IMR-90 (cell line): ENCODE measurements around the gene STAG2. TPM values are rescaled to one million over a fixed set of nuclear protein-coding genes. Genes with fewer than 3 reads are reported as not detected.
A peak's percentile ranks its signal among the peaks of the same experiment; 100 is the strongest.

Experiments
- ATAC-seq: fragments of 200-7000 bp; cut with Tn5 transposase; 2 replicates; pipeline ENCODE4 v1.9.1; 2020; ENCODE audit warnings: low read depth, mild to moderate bottlenecking, moderate library complexity
- BruUV-seq: library from RNA; stranded (reverse); fragments of 400-500 nt; replicated peaks from 2 replicates; lab custom pipeline; 2021; lab: Mats Ljungman, UMichigan
- CTCF ChIA-PET: fragments of 300-600 bp; formaldehyde crosslinking; extraction: SDS; loops from one replicate; lab custom pipeline; 2021; ENCODE audit warnings: antibody characterized with exemption; lab: Yijun Ruan, JAX
- POLR2A ChIA-PET: fragments of 300-600 bp; sonication (Branson Sonifier 250); formaldehyde crosslinking; loops from one replicate; lab custom pipeline; 2022; ENCODE audit warnings: antibody characterized with exemption; ENCODE audit not compliant: unreplicated experiment; lab: Charles Lee
- DNase-seq: peaks from one replicate; pipeline ENCODE4 v3.0.0; 2013
- H2AFZ ChIP-seq: replicated peaks from 2 replicates; pipeline ENCODE3; 2013; ENCODE audit warnings: low read length, mild to moderate bottlenecking; ENCODE audit not compliant: poor library complexity
- H2AK5ac ChIP-seq: 2 replicates; pipeline ENCODE4 v1.6.1; 2013; ENCODE audit warnings: low read depth, low read length, inconsistent platforms
- H2AK9ac ChIP-seq: replicated peaks from 2 replicates; pipeline ENCODE3; 2013; ENCODE audit warnings: mild to moderate bottlenecking, low read depth, low read length, moderate library complexity; ENCODE audit not compliant: poor library complexity
- H2BK120ac ChIP-seq: 2 replicates; pipeline ENCODE4 v1.6.1; 2013; ENCODE audit warnings: low read depth, low read length, inconsistent platforms
- H2BK15ac ChIP-seq: 3 replicates; pipeline ENCODE4 v1.6.1; 2013; ENCODE audit warnings: low read depth, low read length, inconsistent platforms
- H2BK20ac ChIP-seq: 2 replicates; pipeline ENCODE4 v1.6.1; 2013; ENCODE audit warnings: low read depth, mild to moderate bottlenecking, inconsistent platforms, low read length, moderate library complexity
- H2BK5ac ChIP-seq: 2 replicates; pipeline ENCODE4 v1.6.1; 2013; ENCODE audit warnings: mild to moderate bottlenecking, low read depth, low read length, inconsistent platforms; ENCODE audit not compliant: poor library complexity, severe bottlenecking
- H3K14ac ChIP-seq: replicated peaks from 2 replicates; pipeline ENCODE4 v1.6.1; 2013; ENCODE audit warnings: low read depth, low read length, inconsistent platforms
- H3K18ac ChIP-seq: 2 replicates; pipeline ENCODE4 v1.6.1; 2013; ENCODE audit warnings: low read depth, low read length, control low read depth
- H3K23ac ChIP-seq: 2 replicates; pipeline ENCODE4 v1.6.1; 2013; ENCODE audit warnings: low read depth, low read length, inconsistent platforms
- H3K27ac ChIP-seq: 2 replicates; pipeline ENCODE4 v1.5.1; 2013; ENCODE audit warnings: mild to moderate bottlenecking, control low read depth, low read length; ENCODE audit not compliant: insufficient read depth
- H3K27me3 ChIP-seq: 2 replicates; pipeline ENCODE4 v1.6.1; 2013; ENCODE audit warnings: low read length; ENCODE audit not compliant: control insufficient read depth, insufficient read depth
- H3K36me3 ChIP-seq: 2 replicates; pipeline ENCODE4 v1.6.1; 2013; ENCODE audit warnings: low read length, mixed read lengths; ENCODE audit not compliant: control insufficient read depth, insufficient read depth
- H3K4ac ChIP-seq: 2 replicates; pipeline ENCODE4 v1.6.1; 2013; ENCODE audit warnings: low read depth, low read length, inconsistent platforms
- H3K4me1 ChIP-seq: 2 replicates; pipeline ENCODE4 v1.6.1; 2013; ENCODE audit warnings: low read length, mixed read lengths; ENCODE audit not compliant: control insufficient read depth, insufficient read depth
- H3K4me2 ChIP-seq: 2 replicates; pipeline ENCODE4 v1.6.1; 2013; ENCODE audit warnings: low read depth, mild to moderate bottlenecking, control low read depth, low read length, moderate library complexity
- H3K4me3 ChIP-seq: 2 replicates; pipeline ENCODE4 v1.5.1; 2013; ENCODE audit warnings: low read depth, mild to moderate bottlenecking, control low read depth, low read length, moderate library complexity; ENCODE audit not compliant: insufficient read depth
- H3K56ac ChIP-seq: 2 replicates; pipeline ENCODE4 v1.6.1; 2013; ENCODE audit warnings: low read length, inconsistent platforms; ENCODE audit not compliant: insufficient read depth; ENCODE audit errors: extremely low read depth
- H3K79me1 ChIP-seq, 2 experiments: 2 replicates each; pipeline ENCODE4 v1.6.1; 2013; ENCODE audit warnings: low read length in 2 of 2, inconsistent platforms in 1 of 2, low read depth in 1 of 2
- H3K9ac ChIP-seq: 2 replicates; pipeline ENCODE4 v1.6.1; 2013; ENCODE audit warnings: low read depth, low read length, control low read depth
- H3K9me1 ChIP-seq: 2 replicates; pipeline ENCODE4 v1.6.1; 2013; ENCODE audit warnings: low read length, inconsistent platforms; ENCODE audit not compliant: insufficient read depth
- H3K9me3 ChIP-seq: 2 replicates; pipeline ENCODE4 v1.6.1; 2013; ENCODE audit warnings: low read length; ENCODE audit not compliant: control insufficient read depth, insufficient read depth
- H4K20me1 ChIP-seq: 2 replicates; pipeline ENCODE4 v1.6.1; 2013; ENCODE audit warnings: low read length, inconsistent platforms; ENCODE audit not compliant: insufficient read depth
- H4K5ac ChIP-seq: 2 replicates; pipeline ENCODE4 v1.6.1; 2013; ENCODE audit warnings: mild to moderate bottlenecking, low read depth, low read length, control low read depth
- H4K8ac ChIP-seq, 2 experiments: 2 replicates each; pipeline ENCODE4 v1.6.1; 2013; ENCODE audit warnings: low read depth in 2 of 2, low read length in 2 of 2, control low read depth in 1 of 2, inconsistent platforms in 1 of 2
- H4K91ac ChIP-seq: 2 replicates; pipeline ENCODE4 v1.6.1; 2013; ENCODE audit warnings: low read depth, low read length, inconsistent platforms; ENCODE audit not compliant: insufficient read depth
- MXI1 ChIP-seq: IDR thresholded peaks from 2 replicates; pipeline ENCODE4 v1.6.1; 2012; ENCODE audit warnings: low read depth, mild to moderate bottlenecking, low read length, moderate library complexity, borderline replicate concordance
- WGBS, 2 experiments: methylation state at CpG; one replicate each; pipeline versions ENCODE4 v1.1.5 to v1.1.7; 2013; ENCODE audit warnings: missing lambda C conversion rate in 2 of 2; ENCODE audit not compliant: insufficient read length in 1 of 2; ENCODE audit errors: extremely low coverage in 2 of 2; 5-methylcytosine and 5-hydroxymethylcytosine counted together
- dilution Hi-C: fragments of 300-500 bp; cut with HindIII; formaldehyde crosslinking; loops from one replicate; pipeline ENCODE4 v1.14.3; 2018; ENCODE audit warnings: low sequenced_read_pairs; ENCODE audit not compliant: unreplicated experiment
- in situ Hi-C: fragments of 300-500 bp; cut with MboI; formaldehyde crosslinking; loops from 3 replicates; pipeline ENCODE4 v1.14.3; 2019; ENCODE audit warnings: low sequenced_read_pairs, inconsistent platforms, mixed read lengths
- intact Hi-C: fragments of 100-400 bp; cut with micrococcal nuclease; formaldehyde crosslinking; loops from 2 replicates; pipeline ENCODE4 v1.10.0; 2022
- polyA plus RNA-seq, 3 experiments: library from polyadenylated mRNA; depleted of rRNA; stranded (reverse); fragments of >200 nt; gene quantifications; 2 replicates each; pipeline ENCODE4 v1.2.3, GENCODE V29; 2012; ENCODE audit warnings: low replicate concordance in 1 of 3
- total RNA-seq: library from RNA; depleted of rRNA; stranded (reverse); fragments of >200 nt; gene quantifications from 2 replicates; pipeline ENCODE4 v1.2.3, GENCODE V29; 2012
- TF ChIP-seq, protein P1 (sequence below): conservative IDR thresholded peaks from 2 replicates; pipeline ENCODE4 v1.5.1; 2012; ENCODE audit warnings: mild to moderate bottlenecking, low read depth, low read length, improper control_type of control experiment

STAG2 gene
- total and polyA plus RNA-seq, 2 of the 4 experiments (the other 2 are of a cell fraction), result 19.6 to 71.2 TPM

DNA sequence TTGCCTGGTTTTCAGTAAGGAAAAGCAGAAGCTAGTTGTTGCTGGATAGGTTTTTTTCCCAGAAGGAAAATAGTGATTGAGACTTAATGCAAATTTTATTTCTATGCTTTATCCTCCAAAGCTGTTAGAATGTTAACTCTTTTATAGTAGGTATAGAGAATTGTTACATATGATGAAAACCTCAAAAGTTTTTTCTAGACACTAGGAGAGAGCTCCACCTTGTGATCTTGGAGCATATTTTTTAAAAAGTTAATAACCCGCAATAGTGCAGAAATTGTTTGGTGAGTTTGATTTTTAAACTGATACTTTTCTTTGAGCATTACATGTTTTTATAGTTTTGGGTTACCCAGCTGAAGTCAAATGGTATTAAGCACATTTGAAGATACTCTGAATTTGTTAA, 56.5 kb downstream of the STAG2 start:
- no peaks in the 10 kb centered on the region for H3K9me3 ChIP-seq
- H3K14ac ChIP-seq, result no peak overlapping the region
- H4K5ac ChIP-seq, result no peak overlapping the region
- H3K36me3 ChIP-seq, result no peaks in the 10 kb centered on the region
- no peak overlapping the region for H3K4me2 ChIP-seq
- H3K23ac ChIP-seq, result no peak overlapping the region
- H3K79me1 ChIP-seq, result peaks cover 0 to 8% of the 10 kb centered on the region in 2 experiments; a peak in 2 of 4 replicates
- intact Hi-C loops (loop anchor here (1.0 to 2.0 kb wide), 2 partner anchors 58 to 185 kb away; no protein-coding TSS in a partner anchor), dilution Hi-C loops (no loop called here), in situ Hi-C loops (no loop called here)
- H2AK5ac ChIP-seq, result no peak overlapping the region
- H3K4me1 ChIP-seq, result peaks cover 1% of the 10 kb centered on the region; the same call in 1 of the 2 replicates
- H3K56ac ChIP-seq, result no peak overlapping the region
- H2AK9ac ChIP-seq, result no peak overlapping the region
- POLR2A ChIA-PET, result no interaction called here
- no CpG with 5 or more reads among the region's 1 CpG for WGBS, 2 experiments
- H3K4me3 ChIP-seq, result no peak overlapping the region
- H4K91ac ChIP-seq, result no peak overlapping the region
- peaks cover 16% of the 10 kb centered on the region for H4K20me1 ChIP-seq
- no peaks in the 10 kb centered on the region for H3K9me1 ChIP-seq
- no peak overlapping the region for H3K18ac ChIP-seq
- H2BK20ac ChIP-seq, result no peak overlapping the region
- H2AFZ ChIP-seq, result no peak overlapping the region
- H2BK5ac ChIP-seq, result no peak overlapping the region
- H4K8ac ChIP-seq, result no peak overlapping the region
- no peak overlapping the region for H3K4ac ChIP-seq
- no peak for TF ChIP-seq MXI1
- TF ChIP-seq, protein P1, sequence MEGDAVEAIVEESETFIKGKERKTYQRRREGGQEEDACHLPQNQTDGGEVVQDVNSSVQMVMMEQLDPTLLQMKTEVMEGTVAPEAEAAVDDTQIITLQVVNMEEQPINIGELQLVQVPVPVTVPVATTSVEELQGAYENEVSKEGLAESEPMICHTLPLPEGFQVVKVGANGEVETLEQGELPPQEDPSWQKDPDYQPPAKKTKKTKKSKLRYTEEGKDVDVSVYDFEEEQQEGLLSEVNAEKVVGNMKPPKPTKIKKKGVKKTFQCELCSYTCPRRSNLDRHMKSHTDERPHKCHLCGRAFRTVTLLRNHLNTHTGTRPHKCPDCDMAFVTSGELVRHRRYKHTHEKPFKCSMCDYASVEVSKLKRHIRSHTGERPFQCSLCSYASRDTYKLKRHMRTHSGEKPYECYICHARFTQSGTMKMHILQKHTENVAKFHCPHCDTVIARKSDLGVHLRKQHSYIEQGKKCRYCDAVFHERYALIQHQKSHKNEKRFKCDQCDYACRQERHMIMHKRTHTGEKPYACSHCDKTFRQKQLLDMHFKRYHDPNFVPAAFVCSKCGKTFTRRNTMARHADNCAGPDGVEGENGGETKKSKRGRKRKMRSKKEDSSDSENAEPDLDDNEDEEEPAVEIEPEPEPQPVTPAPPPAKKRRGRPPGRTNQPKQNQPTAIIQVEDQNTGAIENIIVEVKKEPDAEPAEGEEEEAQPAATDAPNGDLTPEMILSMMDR, result peak; percentile 33
- no peak overlapping the region for H3K9ac ChIP-seq
- peak; percentile 5 for DNase-seq
- BruUV-seq, result no TSS peak
- ATAC-seq, result no peak
- H2BK120ac ChIP-seq, result no peak overlapping the region
- H2BK15ac ChIP-seq, result no peak overlapping the region
- CTCF ChIA-PET, result interaction anchor here (0.6 to 1.5 kb wide), 7 partner anchors 12 to 57 kb away, joined by 3 to 4 read pairs (median 3); no protein-coding TSS in a partner anchor
- no peak overlapping the region for H3K27ac ChIP-seq
- no peaks in the 10 kb centered on the region for H3K27me3 ChIP-seq
